ENCODE measurements around the gene SULT6B1.
A peak's percentile ranks its signal among the peaks of the same experiment; 100 is the strongest.
"Not testable (repeated sequence)": the region's sequence is repeated elsewhere in the genome, so short reads cannot be mapped to it uniquely, and the experiment has no call there.

SULT6B1 gene, protein sequence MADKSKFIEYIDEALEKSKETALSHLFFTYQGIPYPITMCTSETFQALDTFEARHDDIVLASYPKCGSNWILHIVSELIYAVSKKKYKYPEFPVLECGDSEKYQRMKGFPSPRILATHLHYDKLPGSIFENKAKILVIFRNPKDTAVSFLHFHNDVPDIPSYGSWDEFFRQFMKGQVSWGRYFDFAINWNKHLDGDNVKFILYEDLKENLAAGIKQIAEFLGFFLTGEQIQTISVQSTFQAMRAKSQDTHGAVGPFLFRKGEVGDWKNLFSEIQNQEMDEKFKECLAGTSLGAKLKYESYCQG

GRCh38 chr2:37188570-37188969 is at the start of gene SULT6B1:
TSS of gene SULT6B1 (minus strand) at chr2:37188670. CDS start at chr2:37188640, 30 bp downstream.
- no peak for DNase-seq (ENCODE audit: low spot score)
- TF ChIP-seq, protein P1, sequence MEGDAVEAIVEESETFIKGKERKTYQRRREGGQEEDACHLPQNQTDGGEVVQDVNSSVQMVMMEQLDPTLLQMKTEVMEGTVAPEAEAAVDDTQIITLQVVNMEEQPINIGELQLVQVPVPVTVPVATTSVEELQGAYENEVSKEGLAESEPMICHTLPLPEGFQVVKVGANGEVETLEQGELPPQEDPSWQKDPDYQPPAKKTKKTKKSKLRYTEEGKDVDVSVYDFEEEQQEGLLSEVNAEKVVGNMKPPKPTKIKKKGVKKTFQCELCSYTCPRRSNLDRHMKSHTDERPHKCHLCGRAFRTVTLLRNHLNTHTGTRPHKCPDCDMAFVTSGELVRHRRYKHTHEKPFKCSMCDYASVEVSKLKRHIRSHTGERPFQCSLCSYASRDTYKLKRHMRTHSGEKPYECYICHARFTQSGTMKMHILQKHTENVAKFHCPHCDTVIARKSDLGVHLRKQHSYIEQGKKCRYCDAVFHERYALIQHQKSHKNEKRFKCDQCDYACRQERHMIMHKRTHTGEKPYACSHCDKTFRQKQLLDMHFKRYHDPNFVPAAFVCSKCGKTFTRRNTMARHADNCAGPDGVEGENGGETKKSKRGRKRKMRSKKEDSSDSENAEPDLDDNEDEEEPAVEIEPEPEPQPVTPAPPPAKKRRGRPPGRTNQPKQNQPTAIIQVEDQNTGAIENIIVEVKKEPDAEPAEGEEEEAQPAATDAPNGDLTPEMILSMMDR (IDR thresholded peaks at IDR 0.05; ENCODE audit: extremely low read depth, missing control alignments): no peak

GRCh38 chr2:37232131-37232933 is 43.9 kb upstream of the SULT6B1 start:
- TF ChIP-seq, protein P1 (IDR thresholded peaks at IDR 0.05; ENCODE audit: extremely low read depth, missing control alignments): no peak
- DNase-seq (ENCODE audit: low spot score): peak; percentile 16

GRCh38 chr2:37231241-37232130 is 43.0 kb upstream of the SULT6B1 start, which contains the start of the genes CEBPZ and NDUFAF7:
TSS of gene CEBPZ (minus strand) at chr2:37231596. CDS start at chr2:37231567, 29 bp downstream.
TSS of gene NDUFAF7 (plus strand) at chr2:37231658. CDS start at chr2:37231706, 48 bp downstream.
- peak; percentile 87 for DNase-seq (ENCODE audit: low spot score)
- TF ChIP-seq, protein P1 (IDR thresholded peaks at IDR 0.05; ENCODE audit: extremely low read depth, missing control alignments): no peak

DNA sequence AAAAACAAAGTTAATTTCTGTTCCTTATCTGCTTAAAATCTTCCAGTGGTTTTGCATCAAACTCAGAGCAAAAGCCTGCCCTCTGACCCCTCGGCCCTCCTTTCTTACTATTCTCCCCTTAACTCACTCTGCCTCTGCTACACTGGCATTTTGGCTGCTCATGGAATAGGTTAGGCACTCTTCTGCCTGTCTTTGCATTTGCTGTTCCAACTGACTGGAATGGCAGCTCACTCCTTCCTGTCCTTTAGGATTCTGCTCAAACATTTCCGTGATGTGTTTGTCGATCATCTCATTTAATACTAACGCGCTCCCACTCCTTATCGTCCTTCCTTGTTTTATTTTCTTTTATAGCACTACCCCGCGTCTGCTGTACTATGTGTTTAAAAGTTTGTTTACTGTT is 42.1 kb upstream of the SULT6B1 start:
- TF ChIP-seq, protein P1 (IDR thresholded peaks at IDR 0.05; ENCODE audit: extremely low read depth, missing control alignments): no peak
- DNase-seq (ENCODE audit: low spot score): no peak

GRCh38 chr2:37228788-37229187 is 40.3 kb upstream of the SULT6B1 start:
- TF ChIP-seq, protein P1 (IDR thresholded peaks at IDR 0.05; ENCODE audit: extremely low read depth, missing control alignments): no peak
- DNase-seq (ENCODE audit: low spot score): no peak

- no peak for DNase-seq (ENCODE audit: low spot score)
- TF ChIP-seq, protein P1 (IDR thresholded peaks at IDR 0.05; ENCODE audit: extremely low read depth, missing control alignments): no peak
Measured at GRCh38 chr2:37226863-37227262, 38.4 kb upstream of the SULT6B1 start.

DNA sequence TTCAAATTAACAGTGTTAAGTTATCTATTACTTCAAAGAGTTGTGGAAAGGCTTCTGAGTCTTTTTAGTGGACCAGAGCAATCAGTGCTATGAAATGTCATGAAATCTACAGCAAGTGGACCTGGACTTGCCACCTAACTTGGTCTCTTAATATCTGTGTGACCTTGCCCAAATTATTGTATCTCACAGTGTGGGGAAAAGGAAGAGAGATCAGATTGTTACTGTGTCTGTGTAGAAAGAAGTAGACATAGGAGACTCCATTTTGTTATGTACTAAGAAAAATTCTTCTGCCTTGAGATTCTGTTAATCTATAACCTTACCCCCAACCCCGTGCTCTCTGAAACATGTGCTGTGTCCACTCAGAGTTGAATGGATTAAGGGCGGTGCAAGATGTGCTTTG is 36.7 kb upstream of the SULT6B1 start:
- DNase-seq (ENCODE audit: low spot score): not testable (repeated sequence)

Measured in GM20000 (cell line).